ENCODE measurements around the gene TPM2. TPM values are rescaled to one million over a fixed set of nuclear protein-coding genes. Genes with fewer than 3 reads are reported as not detected.
"Not testable (repeated sequence)": the region's sequence is repeated elsewhere in the genome, so short reads cannot be mapped to it uniquely, and the experiment has no call there.

TPM2 gene
- total RNA-seq, 1 donor, result 911 TPM

DNA sequence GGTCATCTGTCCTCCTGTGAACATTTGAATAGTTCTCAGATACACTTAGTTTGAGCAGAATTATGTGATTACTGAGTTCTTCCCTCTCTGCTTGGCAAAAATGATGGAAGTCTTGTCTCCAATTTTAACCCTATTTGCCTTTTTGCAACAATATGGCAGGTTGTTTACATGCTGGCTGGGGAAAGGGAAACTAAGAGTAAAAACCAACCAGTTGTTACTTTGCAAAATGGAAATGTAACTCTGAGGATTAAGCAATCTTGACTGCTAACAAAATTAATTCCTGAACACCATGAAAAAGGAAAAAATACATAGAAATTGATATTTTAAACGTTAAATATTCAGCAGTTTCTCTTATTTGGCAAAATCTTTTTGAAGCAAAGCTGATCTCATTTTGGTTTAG is 50.1 kb downstream of the TPM2 start:
- H3K27me3 ChIP-seq (ENCODE audit: insufficient read depth, low read length), result no peaks in the 10 kb centered on the region
- TF ChIP-seq, protein P1, sequence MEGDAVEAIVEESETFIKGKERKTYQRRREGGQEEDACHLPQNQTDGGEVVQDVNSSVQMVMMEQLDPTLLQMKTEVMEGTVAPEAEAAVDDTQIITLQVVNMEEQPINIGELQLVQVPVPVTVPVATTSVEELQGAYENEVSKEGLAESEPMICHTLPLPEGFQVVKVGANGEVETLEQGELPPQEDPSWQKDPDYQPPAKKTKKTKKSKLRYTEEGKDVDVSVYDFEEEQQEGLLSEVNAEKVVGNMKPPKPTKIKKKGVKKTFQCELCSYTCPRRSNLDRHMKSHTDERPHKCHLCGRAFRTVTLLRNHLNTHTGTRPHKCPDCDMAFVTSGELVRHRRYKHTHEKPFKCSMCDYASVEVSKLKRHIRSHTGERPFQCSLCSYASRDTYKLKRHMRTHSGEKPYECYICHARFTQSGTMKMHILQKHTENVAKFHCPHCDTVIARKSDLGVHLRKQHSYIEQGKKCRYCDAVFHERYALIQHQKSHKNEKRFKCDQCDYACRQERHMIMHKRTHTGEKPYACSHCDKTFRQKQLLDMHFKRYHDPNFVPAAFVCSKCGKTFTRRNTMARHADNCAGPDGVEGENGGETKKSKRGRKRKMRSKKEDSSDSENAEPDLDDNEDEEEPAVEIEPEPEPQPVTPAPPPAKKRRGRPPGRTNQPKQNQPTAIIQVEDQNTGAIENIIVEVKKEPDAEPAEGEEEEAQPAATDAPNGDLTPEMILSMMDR (IDR thresholded peaks at IDR 0.05; ENCODE audit: extremely low read depth, low read depth, low read length), result no peak
- H3K27ac ChIP-seq (ENCODE audit: low read depth, low read length), result no peak overlapping the region
- H3K4me1 ChIP-seq (ENCODE audit: insufficient read depth, low read length), result peaks cover 18% of the 10 kb centered on the region
- H2AFZ ChIP-seq (ENCODE audit: low read length), result no peak overlapping the region
- no peak for DNase-seq (ENCODE audit: insufficient read length, low spot score, missing footprints)
- no peaks in the 10 kb centered on the region for H4K20me1 ChIP-seq (ENCODE audit: insufficient read depth, low read length)
- H3K4me2 ChIP-seq (ENCODE audit: insufficient read depth, low read length), result no peak overlapping the region
- H3K36me3 ChIP-seq (ENCODE audit: insufficient read depth, low read length), result no peaks in the 10 kb centered on the region
- H3K9me3 ChIP-seq (ENCODE audit: low read depth, low read length), result no peaks in the 10 kb centered on the region
- no peaks in the 10 kb centered on the region for H3K79me2 ChIP-seq (ENCODE audit: insufficient read depth, low read length)
- no peak overlapping the region for H3K4me3 ChIP-seq (ENCODE audit: insufficient read depth, low read length)

DNA sequence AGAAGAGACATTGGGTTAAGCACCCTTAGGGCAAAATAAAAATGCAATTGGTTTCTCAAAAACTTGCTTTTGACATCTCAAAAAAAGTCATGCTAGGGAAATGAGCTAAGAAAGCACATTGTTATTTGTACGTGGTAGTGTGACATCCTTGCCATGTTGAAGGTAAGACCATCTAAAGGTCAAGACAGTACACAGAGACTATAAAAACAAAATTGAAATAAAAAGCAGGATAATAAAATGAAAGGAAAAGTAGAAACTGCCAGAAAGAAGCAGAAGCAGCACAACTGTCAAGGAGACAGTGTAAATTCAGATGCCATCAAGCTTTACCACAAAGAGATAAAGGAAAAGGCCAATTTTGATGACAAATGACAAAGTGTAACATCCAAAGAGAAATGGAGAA is 50.5 kb downstream of the TPM2 start:
- not testable (repeated sequence) for H3K36me3 ChIP-seq (ENCODE audit: insufficient read depth, low read length); H3K79me2 ChIP-seq (ENCODE audit: insufficient read depth, low read length); H3K4me3 ChIP-seq (ENCODE audit: insufficient read depth, low read length); H4K20me1 ChIP-seq (ENCODE audit: insufficient read depth, low read length); DNase-seq (ENCODE audit: insufficient read length, low spot score, missing footprints); H3K4me2 ChIP-seq (ENCODE audit: insufficient read depth, low read length); H3K27ac ChIP-seq (ENCODE audit: low read depth, low read length); H2AFZ ChIP-seq (ENCODE audit: low read length); H3K27me3 ChIP-seq (ENCODE audit: insufficient read depth, low read length); H3K9me3 ChIP-seq (ENCODE audit: low read depth, low read length)
- peaks cover 14% of the 10 kb centered on the region for H3K4me1 ChIP-seq (ENCODE audit: insufficient read depth, low read length)

DNA sequence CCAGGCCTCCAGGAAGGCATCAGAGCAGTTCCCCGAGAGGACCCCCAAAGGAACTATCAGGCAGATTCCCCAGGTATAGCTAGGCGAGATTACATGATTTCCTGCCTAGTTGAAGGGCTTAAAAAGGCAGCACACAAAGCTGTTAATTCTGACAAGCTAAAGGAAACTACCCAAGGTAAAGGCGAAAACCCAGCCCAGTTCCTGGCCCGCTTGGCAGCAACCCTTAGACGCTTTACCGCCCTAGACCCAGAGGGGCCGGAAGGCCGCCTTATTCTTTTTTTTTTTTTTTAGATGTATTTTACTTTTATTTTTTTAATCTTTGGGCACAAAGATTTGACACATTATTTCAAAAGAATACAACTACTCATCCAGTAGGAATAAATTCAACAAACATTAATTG is 51.0 kb downstream of the TPM2 start:
- not testable (repeated sequence) for H3K27ac ChIP-seq (ENCODE audit: low read depth, low read length); H4K20me1 ChIP-seq (ENCODE audit: insufficient read depth, low read length); H3K4me2 ChIP-seq (ENCODE audit: insufficient read depth, low read length); H3K9me3 ChIP-seq (ENCODE audit: low read depth, low read length); H3K4me3 ChIP-seq (ENCODE audit: insufficient read depth, low read length); H3K79me2 ChIP-seq (ENCODE audit: insufficient read depth, low read length); H2AFZ ChIP-seq (ENCODE audit: low read length); H3K27me3 ChIP-seq (ENCODE audit: insufficient read depth, low read length); H3K36me3 ChIP-seq (ENCODE audit: insufficient read depth, low read length); DNase-seq (ENCODE audit: insufficient read length, low spot score, missing footprints)
- peaks cover 12% of the 10 kb centered on the region for H3K4me1 ChIP-seq (ENCODE audit: insufficient read depth, low read length)

DNA sequence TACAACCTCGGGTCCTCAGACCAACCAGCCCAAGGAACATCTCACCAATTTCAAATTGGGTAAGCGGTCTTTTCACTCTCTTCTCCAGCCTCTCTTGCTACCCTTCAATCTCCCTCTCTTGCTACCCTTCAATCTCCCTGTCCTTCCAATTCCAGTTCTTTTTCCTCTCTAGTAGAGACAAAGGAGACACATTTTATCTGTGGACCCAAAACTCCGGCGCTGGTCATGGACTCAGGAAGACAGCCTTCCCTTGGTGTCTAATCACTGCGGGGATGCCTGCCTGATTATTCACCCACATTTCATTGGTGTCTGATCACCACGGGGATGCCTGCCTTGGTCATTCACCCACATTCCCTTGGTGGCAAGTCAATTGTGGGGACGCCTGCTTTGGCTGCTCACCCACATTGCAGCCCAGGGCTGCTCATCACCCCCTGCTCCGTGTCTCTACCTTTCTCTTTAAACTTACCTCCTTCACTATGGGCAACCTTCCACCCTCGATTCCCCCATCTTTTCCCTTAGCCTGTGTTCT is 52.2 kb downstream of the TPM2 start:
- not testable (repeated sequence) for H4K20me1 ChIP-seq (ENCODE audit: insufficient read depth, low read length); H2AFZ ChIP-seq (ENCODE audit: low read length); H3K36me3 ChIP-seq (ENCODE audit: insufficient read depth, low read length); H3K27me3 ChIP-seq (ENCODE audit: insufficient read depth, low read length); H3K9me3 ChIP-seq (ENCODE audit: low read depth, low read length); H3K4me3 ChIP-seq (ENCODE audit: insufficient read depth, low read length); H3K79me2 ChIP-seq (ENCODE audit: insufficient read depth, low read length); DNase-seq (ENCODE audit: insufficient read length, low spot score, missing footprints); H3K27ac ChIP-seq (ENCODE audit: low read depth, low read length)
- Histone ChIP-seq H3K4me2 (ENCODE audit: insufficient read depth, low read length) (peak overlapping the region; percentile 11), H3K4me1 (ENCODE audit: insufficient read depth, low read length) (peaks cover 12% of the 10 kb centered on the region)

DNA sequence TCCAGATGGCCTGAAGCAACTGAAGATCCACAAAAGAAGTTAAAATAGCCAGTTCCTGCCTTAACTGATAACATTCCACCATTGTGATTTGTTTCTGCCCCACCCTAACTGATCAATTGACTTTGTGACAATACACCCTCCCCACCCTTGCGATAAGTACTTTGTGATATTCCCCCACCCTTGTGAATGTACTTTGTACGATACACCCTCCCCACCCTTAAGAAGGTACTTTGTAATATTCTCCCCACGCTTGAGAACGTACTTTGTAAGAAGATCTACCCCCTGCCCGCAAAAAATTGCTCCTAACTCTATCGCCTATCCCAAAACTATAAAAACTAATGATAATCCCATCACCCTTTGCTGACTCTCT is 52.9 kb downstream of the TPM2 start:
- not testable (repeated sequence) for H3K79me2 ChIP-seq (ENCODE audit: insufficient read depth, low read length); H3K4me2 ChIP-seq (ENCODE audit: insufficient read depth, low read length); H3K4me3 ChIP-seq (ENCODE audit: insufficient read depth, low read length); H2AFZ ChIP-seq (ENCODE audit: low read length); H3K9me3 ChIP-seq (ENCODE audit: low read depth, low read length); DNase-seq (ENCODE audit: insufficient read length, low spot score, missing footprints); H3K27ac ChIP-seq (ENCODE audit: low read depth, low read length); H3K36me3 ChIP-seq (ENCODE audit: insufficient read depth, low read length); H3K27me3 ChIP-seq (ENCODE audit: insufficient read depth, low read length); H4K20me1 ChIP-seq (ENCODE audit: insufficient read depth, low read length)
- H3K4me1 ChIP-seq (ENCODE audit: insufficient read depth, low read length), result peaks cover 12% of the 10 kb centered on the region

DNA sequence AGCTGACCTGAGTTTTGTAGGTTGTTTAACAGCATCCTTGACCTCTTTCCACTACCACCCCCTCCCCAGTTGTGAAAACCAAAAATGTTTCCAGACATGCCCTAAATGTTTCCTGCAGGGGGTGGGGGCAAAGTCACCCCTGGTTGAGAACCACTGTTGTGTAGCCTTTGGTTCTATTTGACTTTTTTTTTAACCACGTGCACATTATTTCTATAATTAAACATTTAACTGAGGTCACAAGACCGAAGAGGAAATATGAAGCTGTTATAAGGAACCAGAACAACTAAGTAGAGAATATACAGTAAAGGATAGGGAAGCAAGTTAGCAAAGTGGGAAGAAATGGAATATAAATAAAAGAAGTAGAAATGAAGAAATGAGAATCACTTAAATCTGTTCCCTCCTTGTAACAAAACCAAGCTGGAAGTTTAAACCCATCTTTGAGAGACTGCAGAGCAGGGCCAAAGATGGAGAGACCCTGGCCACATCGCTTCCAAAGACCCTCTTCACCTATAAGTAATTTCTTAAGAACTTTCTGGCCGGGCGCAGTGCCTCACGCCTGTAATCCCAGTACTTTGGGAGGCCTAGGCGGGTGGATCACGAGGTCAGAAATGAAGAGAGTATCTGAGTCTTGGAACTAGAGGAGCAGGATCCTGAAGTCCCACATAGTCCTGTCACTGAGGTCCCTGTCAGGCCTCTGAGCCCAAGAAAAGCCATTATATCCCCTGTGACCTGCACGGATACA is 53.4 kb downstream of the TPM2 start:
- Histone ChIP-seq H3K36me3 (ENCODE audit: insufficient read depth, low read length) (no peaks in the 10 kb centered on the region), H3K4me2 (ENCODE audit: insufficient read depth, low read length) (no peak overlapping the region), H2AFZ (ENCODE audit: low read length) (no peak overlapping the region), H3K27ac (ENCODE audit: low read depth, low read length) (no peak overlapping the region), H4K20me1 (ENCODE audit: insufficient read depth, low read length) (no peaks in the 10 kb centered on the region), H3K27me3 (ENCODE audit: insufficient read depth, low read length) (no peaks in the 10 kb centered on the region), H3K4me3 (ENCODE audit: insufficient read depth, low read length) (no peak overlapping the region), H3K9me3 (ENCODE audit: low read depth, low read length) (no peaks in the 10 kb centered on the region), H3K79me2 (ENCODE audit: insufficient read depth, low read length) (no peaks in the 10 kb centered on the region), H3K4me1 (ENCODE audit: insufficient read depth, low read length) (peaks cover 12% of the 10 kb centered on the region)
- no peak for DNase-seq (ENCODE audit: insufficient read length, low spot score, missing footprints)
- TF ChIP-seq, protein P1 (IDR thresholded peaks at IDR 0.05; ENCODE audit: extremely low read depth, low read depth, low read length), result no peak
